Activated naive CD4-positive, alpha-beta T cell (primary cell): ENCODE measurements around the gene MDM1.

Experiments
- DNase-seq, 4 experiments: peaks; one replicate each; lab custom pipeline; 2025; lab: John Stamatoyannopoulos, UW

Gene MDM1, protein sequence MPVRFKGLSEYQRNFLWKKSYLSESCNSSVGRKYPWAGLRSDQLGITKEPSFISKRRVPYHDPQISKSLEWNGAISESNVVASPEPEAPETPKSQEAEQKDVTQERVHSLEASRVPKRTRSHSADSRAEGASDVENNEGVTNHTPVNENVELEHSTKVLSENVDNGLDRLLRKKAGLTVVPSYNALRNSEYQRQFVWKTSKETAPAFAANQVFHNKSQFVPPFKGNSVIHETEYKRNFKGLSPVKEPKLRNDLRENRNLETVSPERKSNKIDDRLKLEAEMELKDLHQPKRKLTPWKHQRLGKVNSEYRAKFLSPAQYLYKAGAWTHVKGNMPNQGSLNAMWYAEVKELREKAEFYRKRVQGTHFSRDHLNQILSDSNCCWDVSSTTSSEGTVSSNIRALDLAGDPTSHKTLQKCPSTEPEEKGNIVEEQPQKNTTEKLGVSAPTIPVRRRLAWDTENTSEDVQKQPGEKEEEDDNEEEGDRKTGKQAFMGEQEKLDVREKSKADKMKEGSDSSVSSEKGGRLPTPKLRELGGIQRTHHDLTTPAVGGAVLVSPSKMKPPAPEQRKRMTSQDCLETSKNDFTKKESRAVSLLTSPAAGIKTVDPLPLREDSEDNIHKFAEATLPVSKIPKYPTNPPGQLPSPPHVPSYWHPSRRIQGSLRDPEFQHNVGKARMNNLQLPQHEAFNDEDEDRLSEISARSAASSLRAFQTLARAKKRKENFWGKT

DNA sequence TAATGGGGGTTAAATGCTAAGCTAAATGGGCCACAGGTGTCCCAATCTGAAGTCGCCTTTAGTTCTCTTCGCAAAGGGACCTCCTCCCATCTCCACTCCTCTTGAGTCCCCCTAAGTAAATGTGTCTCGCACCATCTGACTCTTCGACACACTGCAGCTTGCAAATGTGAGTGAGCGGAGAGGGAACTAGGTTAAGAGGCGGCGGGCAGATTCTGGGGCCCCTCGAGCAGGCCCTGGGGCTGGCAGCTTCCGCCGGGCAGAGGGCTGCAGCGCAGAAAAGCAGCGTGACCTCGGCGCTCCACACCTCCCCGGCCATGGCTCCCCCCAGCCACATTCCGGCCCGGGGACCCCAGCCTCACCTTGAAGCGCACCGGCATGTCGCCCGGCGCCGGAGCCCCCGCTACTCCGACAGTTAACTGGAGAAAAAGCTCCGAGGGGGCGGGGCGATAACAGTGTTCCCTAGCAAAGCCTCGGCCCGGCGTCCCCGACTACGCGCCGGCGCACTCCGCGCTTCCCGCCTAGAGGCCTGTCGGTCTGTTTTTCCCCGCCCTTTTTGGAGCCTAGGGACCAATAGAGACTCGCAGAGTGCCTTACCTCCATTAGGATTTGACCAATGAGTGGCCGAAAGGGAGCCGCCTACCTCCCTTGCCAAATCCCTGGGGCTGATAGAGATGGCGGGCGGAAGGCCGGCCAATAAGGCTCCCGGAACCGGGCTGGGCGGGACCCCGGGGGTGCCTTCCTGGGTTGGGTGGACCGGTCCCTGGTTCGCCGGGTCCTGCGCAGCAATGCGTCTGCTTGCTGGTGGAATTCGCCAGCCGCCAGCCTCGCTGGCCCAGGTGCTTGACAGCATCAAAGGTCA is at the start of gene MDM1:
Gene MDM1, minus strand, starts transcription at position 494 of the 859 bp plus-strand sequence. Its CDS starts 117 bp downstream, at position 377.
- peak; percentile 85 to 98 (median 89) for DNase-seq

DNA sequence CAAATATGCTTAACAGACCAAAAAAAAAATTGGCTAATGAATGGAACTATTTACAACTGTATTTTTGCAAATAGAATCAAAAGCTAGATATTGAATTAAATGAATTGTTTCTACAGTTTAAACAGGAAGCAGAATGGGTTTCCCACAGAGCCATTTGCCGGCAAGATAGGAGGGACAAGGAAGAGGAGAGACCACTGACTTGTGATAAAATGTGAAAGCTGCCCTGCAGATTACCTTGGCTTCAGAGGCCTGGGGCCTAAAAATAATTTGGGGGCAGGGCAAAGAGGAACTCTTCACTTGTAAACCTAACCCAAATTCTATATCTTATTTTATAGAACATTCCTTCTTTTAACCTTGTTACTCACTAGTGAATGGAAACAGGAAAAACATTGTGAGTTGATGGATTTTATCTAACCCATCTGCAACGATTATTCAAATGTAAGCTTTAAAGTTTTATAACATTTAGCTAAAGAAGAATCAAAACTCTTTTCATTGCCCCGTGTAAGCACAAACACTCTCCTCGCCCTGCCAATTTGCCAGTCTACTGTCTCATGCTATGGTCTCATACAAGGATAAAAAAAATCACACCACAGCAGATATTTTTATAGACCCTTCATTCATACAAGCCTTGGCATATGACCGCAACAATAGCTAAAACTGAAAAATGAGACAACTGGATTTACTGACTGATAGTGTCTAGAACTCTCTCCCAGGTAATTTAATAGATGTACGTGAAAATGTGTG is 49.5 kb upstream of the MDM1 start:
- no peak for DNase-seq

DNA sequence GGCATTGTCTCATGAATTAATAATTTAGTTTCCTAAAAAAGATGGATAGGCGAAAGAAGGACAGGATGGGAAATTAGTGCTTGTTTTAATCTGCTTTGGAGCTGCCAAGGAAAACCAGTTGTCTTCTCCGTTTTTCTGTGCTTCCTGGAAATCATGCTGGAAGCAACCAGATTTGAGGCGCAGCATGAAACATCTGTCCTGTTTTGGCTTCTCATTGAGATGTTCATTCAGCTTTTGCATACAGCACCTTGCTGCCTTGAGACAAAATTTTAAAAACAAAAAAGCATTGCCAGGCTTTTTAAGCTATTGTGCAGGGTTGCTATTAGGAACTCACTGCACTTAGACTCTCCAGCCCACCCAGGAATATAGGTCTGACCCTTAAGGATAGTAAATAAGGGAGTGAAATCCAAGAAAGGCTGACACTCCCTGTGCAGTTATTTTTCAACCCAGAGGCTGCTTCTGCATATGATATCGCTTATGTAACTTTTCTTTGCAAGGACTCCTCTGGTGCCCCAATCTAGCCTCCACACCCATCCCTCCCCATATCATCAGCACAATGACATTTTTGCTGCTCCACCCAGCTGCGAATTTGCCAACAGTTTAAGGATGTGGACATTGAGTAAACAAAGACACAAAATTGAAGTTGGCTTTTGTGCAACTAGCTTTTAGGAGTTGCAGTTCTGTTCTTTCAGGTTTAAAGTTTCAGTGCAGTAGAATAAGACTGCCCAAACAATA is 46.9 kb upstream of the MDM1 start:
- DNase-seq = no peak

DNA sequence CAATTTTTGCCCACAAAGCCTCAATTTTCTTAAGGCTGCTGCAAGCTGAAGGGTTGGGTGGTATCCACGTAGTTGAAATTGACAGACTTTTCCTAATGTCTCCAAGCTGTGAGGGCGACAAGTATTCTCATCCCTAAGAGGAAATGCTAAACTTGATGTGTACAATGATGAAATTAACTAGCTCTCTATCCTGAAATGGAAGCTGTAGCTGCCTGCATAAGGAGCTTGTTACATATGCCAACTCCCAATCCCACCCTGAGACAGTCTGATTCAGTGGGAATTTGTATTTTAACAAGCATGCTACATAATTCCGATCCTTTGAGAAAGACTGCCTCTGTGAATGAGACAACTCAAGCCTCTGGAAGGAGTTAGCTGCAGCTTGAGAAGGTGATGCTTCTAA is 45.7 kb upstream of the MDM1 start:
- DNase-seq = no peak

DNA sequence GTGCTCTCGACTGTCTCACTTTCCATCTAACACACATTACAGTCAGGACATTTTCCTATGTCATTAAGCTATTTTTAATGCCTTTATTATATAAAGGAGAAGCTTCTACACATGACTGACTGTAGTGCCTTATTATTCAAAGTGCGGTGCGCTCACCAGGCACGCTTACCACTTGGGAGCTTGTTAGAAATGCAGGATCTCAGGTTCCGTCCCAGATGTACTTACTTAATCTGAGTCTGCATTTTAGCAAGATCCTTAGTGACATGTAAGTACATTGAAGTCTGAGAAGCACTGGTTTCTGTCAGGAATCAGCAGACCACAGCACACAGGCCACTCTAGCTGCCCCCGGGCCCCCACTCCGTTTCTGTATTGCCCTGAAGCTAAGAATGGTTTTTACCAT is 44.7 kb upstream of the MDM1 start:
- no peak for DNase-seq

DNA sequence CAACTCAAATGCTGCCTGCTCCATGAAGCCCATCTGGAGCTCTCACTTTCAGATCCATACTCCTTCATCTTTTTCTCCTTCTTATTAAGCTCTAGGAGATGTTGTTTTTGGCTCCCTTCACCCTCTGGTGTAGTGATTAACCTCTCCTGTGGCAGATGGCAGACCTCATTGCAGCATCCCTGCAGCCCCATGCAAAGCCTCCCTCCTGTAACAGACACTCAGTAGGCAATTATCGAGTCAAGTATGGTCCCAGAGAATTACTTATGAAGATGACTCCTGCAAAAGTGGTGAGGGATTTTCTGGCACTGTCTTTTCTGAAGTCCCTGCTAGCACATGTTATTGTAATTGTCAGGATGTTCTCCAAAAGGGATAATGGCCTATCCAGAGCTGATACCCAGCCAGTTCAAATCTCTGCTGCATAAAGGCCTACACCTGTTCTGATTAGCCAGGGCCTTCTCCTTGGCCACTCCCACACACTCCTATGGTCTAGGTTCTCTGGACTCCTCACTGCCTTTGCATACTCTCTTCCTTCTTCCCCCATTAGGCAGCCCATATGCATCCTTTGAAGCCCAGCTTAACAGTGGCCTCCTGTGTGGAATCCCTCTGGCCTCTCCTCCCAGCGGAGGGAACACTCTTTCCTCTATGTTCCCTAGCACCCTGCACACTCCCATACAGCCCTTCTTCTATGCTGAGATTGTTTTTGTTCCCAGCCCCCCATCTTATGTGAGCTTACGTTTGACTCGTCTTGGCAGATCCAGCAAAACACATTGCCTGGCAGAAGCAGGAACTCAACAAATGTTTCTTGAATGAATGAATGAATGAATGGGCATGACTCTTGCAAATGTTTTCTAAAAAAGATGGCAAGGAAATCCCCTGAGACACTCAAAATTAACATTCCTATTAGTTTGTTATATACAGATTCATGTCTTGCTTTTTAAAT is 43.9 kb upstream of the MDM1 start:
- no peak for DNase-seq

DNA sequence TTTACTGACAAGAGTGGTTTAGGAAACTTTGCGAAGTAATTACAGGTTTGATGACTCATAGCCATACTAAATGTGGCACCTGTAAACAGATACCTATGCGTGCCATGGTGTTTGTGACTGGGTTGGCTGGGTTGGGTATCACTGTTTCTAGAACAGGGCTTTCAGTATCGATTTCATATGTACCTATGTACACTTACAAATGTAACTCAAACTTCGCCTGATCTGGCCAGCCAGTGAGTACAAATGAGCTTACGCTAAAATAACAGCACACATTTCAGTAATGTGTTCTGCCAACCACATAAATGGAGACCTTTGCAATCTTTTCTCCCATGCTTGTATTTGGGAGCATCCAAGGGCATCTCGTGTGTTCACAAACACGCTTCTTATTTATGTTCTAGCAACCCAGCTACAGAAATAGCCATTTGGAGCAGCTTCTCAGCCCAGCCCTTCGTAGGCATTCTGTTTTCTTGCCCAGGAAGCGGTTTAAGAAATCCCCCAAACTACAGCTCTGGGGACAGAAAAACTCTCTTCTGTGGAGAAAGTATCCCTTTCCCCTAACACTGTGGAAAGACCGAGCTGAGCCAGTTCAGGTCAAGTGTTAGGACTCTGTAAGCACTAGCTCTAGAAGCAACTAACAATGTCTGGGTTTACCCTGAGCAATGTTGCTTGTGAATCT is 42.3 kb upstream of the MDM1 start:
- no peak for DNase-seq

DNA sequence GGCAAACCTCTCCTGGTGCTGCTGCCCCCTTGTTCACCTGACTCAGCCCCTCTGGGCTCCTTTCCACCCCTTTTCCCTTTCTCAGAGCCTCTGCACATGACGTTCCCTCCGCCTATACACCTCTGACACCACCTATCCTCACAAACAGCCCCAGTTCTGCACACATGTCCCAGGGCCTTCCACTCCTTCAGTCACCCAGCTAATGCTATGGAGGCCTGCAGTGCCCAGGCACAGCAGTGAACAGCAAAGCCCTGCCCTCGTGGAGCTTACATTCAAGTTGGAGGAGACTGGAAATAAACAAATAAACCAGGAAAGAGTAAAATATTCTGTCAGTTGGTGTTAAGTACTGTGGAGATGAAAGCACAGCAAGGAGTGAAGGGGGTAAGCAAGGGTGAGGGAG is 38.5 kb upstream of the MDM1 start:
- DNase-seq = no peak

DNA sequence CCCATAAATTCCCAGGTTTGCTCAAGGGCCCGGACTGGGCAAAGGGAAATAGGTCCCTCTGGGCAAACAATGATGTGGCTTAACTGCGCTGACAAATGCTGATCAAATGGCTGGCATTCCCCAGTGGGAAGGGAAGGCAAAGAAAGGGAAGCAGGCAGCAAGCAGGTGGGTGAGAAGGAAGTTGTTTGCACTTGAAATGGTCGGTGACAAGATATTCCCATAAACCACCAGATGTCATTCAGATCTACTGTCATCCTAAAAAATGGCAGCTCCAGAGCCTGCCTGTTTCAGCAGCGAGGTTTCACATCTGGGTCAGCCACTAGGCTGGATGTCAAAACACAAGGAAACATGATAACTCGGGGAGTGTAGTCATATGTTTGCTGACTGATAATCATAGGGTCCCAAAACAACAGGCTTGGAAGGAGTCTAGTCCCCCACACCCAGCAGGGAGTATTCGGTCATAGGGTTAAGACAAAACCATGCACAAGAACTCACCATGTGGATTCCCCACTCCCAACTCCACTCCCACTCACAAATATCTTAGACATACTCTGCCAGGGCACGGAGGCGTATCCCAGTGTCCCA is 37.9 kb upstream of the MDM1 start:
- DNase-seq = no peak

DNA sequence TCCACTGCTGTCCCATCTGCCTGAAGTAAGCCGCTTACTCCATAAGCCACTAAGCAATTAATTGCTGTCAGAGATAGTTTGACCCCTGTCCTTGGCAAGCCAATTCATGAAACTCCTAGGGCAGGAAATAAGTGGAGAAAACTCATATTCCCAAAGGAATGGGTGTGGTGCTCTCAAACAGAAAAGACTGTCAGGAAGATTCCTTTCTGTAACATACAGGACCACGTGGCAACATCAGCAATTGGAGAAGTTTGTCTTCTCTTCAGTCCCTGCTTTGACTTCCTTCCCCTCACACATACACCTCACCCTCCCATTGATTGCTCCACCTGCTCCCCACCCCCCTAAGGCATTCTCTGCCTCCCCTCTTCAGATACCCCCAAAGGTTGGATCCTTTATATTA is 36.2 kb upstream of the MDM1 start:
- no peak for DNase-seq

DNA sequence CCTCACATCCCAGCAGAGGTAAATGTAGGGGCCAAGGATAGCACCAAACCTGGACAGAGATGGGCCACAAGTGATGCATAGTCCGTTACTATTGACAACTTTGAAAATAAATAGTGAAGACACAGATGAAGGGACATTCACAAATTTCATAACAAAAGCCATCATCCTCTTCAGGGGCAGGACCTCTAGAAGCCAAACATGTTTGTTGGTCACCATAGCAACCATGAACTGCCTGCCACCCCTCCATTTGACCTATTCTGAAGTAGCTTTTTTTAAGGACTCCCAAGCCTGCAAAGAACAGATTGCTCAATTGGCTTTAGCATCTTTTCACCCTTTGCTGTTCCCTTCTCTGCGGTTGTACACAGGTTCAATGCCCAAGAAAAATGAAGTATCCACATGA is 35.7 kb upstream of the MDM1 start:
- DNase-seq = no peak

DNA sequence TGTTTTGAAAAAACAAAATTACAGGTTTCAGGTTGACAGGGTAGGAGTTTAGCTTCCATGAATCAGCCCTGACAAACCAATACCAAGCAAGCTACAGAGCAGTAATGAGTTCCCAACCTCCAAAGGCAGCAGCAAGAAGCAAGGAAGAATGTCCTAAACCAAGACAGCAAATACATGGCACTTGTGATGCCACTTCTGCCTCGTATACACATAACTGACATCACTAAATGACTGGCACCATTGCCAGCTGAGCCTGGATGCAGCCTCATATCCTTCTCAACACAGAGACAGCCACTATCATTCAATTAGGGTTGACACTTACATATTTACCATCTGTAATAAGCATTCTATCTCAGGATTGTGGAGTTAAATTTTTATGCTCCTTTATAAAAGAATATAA is 35.0 kb upstream of the MDM1 start:
- DNase-seq = no peak

DNA sequence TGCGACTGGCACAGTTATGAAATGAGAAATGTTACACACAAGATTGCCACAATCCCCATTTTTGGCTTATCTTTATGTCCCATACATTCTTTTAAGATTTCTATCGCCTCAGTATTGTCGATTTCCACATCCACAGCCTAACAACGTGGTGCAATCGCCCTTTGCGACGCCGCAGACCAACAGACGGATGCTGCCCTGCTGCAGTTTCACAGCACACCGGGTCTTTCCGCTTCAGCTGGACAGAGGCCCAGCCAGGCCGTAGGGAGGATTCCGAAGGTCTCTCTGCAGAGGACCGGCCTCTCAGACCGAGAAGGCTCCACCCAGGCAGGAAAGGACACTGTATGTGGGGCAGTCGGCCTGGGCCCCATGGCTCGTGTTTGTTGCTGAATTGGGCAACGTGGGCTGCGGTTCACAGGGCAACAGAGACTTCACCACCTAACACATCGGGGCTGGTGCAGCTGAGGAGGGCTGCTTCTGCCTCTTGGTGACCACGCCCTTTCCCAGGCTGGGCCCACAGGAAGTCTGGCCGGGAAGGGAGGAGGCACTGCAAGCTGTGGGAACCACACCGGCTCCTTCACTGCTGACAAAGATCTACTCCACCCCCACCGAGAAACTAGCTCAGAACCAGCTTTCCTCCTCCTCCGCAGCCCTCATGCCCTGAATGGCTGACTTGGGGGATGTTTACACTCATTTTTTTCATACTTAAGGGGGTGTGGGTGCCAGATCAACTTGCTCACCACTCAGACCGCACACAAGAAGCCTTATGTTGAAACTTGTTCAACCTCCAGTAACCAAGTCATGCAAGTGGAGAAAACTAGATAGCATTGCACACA is 32.9 kb upstream of the MDM1 start:
- DNase-seq = peak; percentile 26 to 49 (median 43)

DNA sequence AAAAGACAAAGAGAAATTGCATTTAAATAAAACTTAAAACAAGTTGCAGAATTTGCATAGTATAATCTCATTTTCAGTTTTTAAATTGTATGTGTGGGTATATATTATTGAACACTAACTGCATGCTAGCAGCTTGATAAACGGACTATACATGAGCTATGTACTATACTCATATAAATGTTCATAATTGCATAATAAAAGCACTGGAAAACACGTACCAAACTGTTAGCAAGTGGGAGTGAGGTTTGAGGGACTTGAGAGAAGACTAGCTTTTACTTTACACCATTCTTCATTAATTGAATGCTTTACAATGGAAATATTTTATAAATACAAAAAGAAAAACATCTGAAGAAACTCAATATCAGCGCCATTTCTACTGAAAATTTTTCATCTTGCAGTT is 32.2 kb upstream of the MDM1 start:
- no peak for DNase-seq

DNA sequence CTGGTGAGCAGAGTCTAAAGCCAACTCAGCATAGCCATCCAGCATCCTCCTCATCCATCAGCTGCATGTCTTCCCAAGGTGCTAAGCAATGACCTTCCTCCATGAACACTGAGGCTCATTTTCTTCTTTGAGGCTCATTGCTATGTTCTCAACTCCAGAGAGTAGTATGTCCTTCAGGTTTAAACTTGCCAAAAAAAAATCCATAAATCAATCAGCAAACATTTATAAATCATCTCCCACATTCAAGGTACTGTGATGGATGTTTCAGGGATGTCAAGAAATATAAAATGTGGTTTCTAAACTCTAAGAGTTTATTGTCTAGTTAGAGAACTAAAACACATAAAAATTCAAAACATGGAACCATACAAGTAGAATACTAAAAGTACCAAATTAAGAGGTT is 29.8 kb upstream of the MDM1 start:
- DNase-seq = no peak

DNA sequence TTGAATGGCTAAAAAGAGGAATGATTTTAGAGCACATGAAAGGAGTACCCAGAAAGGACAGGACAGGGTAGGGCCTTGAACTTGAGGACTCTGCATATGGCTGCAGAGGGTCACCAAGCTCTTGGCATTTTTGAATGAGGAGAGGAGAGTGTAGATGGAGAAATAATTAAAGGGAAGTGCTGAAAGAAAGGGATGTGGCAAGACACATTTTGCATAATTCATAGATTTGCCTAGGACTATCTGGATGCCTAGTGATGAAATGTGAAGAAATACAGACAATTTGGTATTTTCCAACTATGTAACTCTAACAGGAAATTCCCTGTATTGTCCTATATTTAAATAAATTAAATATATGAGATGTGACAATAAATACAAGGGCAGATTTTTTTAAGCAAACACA is 27.5 kb upstream of the MDM1 start:
- no peak for DNase-seq

DNA sequence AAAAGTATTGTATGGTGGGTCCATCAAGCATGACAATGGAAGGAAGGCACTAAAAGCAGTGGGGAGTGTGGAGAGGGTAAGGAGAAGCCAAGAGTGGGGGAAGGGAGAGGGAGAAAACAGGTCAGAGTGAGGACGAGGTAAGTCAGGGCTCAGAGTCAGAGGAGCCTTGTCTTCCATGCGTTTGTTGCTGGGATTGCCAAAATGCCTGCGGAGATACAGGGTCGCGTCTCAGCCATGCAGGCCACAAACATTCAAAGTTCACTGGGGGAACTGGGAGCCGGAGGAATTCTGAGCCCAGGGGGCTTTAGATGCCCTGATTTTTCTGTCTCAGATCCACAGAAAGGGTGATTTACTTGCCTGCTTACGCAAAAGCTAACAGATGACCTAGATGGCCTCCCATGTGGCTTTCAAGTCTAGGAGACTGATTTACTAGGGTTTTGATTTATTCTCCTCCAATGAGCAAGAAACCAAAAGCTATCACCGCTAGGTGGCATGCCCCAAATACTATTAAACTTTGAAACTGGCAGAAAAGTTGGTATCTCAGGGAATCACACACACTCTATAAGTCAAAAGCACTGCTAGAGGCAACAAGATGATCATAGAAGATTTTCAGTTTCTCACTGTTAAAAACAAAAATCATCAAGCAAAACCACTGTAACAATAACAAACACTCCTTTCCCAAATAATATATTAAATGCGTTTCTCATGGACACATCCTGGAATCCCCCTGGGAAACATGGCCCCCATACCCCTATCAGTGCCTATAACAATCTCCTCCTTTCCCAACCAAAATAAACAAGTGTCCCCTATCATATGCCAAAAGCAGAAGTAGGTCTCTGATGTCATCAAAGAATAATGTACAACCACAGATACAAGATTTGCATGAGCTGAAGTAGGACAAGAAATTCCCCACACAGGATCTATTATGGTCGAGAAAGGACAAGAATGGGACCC is 26.6 kb upstream of the MDM1 start:
- peak in 2 of 4 experiments; percentile 35 to 47 for DNase-seq
